ENCODE results near the gene DUSP28. TPM values are rescaled to one million over a fixed set of nuclear protein-coding genes. Genes with fewer than 3 reads are reported as not detected.

The DUSP28 gene
- total RNA-seq, 1 experiment from 2014 or later = 2.3 TPM

- Mint-ChIP-seq H3K27me3 (ENCODE audit: low read depth) (no peaks in the 10 kb centered on the region), H3K4me3 (no peak overlapping the region), H3K4me1 (peaks cover 7% of the 10 kb centered on the region), H3K27ac (no peak overlapping the region), H3K9me3 (no peaks in the 10 kb centered on the region), H3K36me3 (no peaks in the 10 kb centered on the region; the same call in 1 of the 2 replicates)
- ATAC-seq (no peak), DNase-seq (ENCODE audit: low spot score) (no peak)
- CTCF ChIA-PET = interaction anchor here (1.9 kb wide), 1 partner anchor 10 kb away, joined by 4 read pairs; the partner anchor contains the start of gene CAPN10
- POLR2A ChIA-PET = no interaction called here
- no peak for TF ChIP-seq ATF6 (CRISPR knock-in tag; IDR thresholded peaks at IDR 0.05)
- no peak for TF ChIP-seq HMGA2 (CRISPR knock-in tag; IDR thresholded peaks at IDR 0.05)
- TF ChIP-seq ERG (CRISPR knock-in tag; IDR thresholded peaks at IDR 0.05) = no peak
- no peak for TF ChIP-seq OVOL2 (CRISPR knock-in tag; IDR thresholded peaks at IDR 0.05; ENCODE audit: borderline replicate concordance)
- TF ChIP-seq EMX1 (CRISPR knock-in tag; IDR thresholded peaks at IDR 0.05) = no peak
- no peak for TF ChIP-seq CREM (CRISPR knock-in tag; IDR thresholded peaks at IDR 0.05)
- no peak for TF ChIP-seq ZNF423 (CRISPR knock-in tag; IDR thresholded peaks at IDR 0.05)
- TF ChIP-seq ZMAT4 (CRISPR knock-in tag; IDR thresholded peaks at IDR 0.05) = no peak
- TF ChIP-seq ARID4B (CRISPR knock-in tag; IDR thresholded peaks at IDR 0.05; ENCODE audit: borderline replicate concordance) = no peak
Observed at GRCh38 chr2:240576436-240577205, 16.5 kb downstream of the DUSP28 start.

GRCh38 chr2:240577281-240578109, 17.3 kb downstream of the DUSP28 start:
- POLR2A ChIA-PET = no interaction called here
- H3K36me3 Mint-ChIP-seq = no peaks in the 10 kb centered on the region; the same call in 1 of the 2 replicates
- no peak overlapping the region for H3K27ac Mint-ChIP-seq
- no peak for TF ChIP-seq GABPB1 (CRISPR knock-in tag; IDR thresholded peaks at IDR 0.05)
- TF ChIP-seq CBFB (CRISPR knock-in tag; IDR thresholded peaks at IDR 0.05; ENCODE audit: low read depth) = no peak
- TF ChIP-seq ZNF281 (CRISPR knock-in tag; IDR thresholded peaks at IDR 0.05) = no peak
- no peak for TF ChIP-seq ZNF396 (CRISPR knock-in tag; IDR thresholded peaks at IDR 0.05; ENCODE audit: borderline replicate concordance)
- no peak for TF ChIP-seq OVOL2 (CRISPR knock-in tag; IDR thresholded peaks at IDR 0.05; ENCODE audit: borderline replicate concordance)
- no peak for TF ChIP-seq ESRRA (CRISPR knock-in tag; IDR thresholded peaks at IDR 0.05; ENCODE audit: borderline replicate concordance)
- TF ChIP-seq E2F1 (CRISPR knock-in tag; IDR thresholded peaks at IDR 0.05) = no peak
- no peak for TF ChIP-seq ZBTB43 (CRISPR knock-in tag; IDR thresholded peaks at IDR 0.05)
- TF ChIP-seq ZBTB21 (CRISPR knock-in tag; IDR thresholded peaks at IDR 0.05; ENCODE audit: borderline replicate concordance) = no peak
- TF ChIP-seq IRF2 (CRISPR knock-in tag; IDR thresholded peaks at IDR 0.05; ENCODE audit: borderline replicate concordance, low read depth) = no peak
- H3K9me3 Mint-ChIP-seq = no peaks in the 10 kb centered on the region
- H3K4me3 Mint-ChIP-seq = no peak overlapping the region
- peaks cover 12% of the 10 kb centered on the region for H3K4me1 Mint-ChIP-seq
- no peak for ATAC-seq
- no peaks in the 10 kb centered on the region for H3K27me3 Mint-ChIP-seq (ENCODE audit: low read depth)
- no peak for DNase-seq (ENCODE audit: low spot score)
- CTCF ChIA-PET = interaction anchor here (1.0 to 1.9 kb wide), 2 partner anchors 9 to 12 kb away, joined by 4 read pairs; partner anchors contain the start of gene CAPN10

Measured in WTC11 (cell line).